Smooth muscle cell (in vitro differentiated cells): ENCODE measurements around the gene CCDC85C. TPM values are rescaled to one million over a fixed set of nuclear protein-coding genes. Genes with fewer than 3 reads are reported as not detected.

Source experiments
- DNase-seq: peaks from one replicate; lab custom pipeline; 2025; ENCODE audit not compliant: unreplicated experiment; lab: John Stamatoyannopoulos, UW
- H2AFZ ChIP-seq: fragments of 200-600 bp; sonication (generic); 2 replicates; pipeline ENCODE4 v1.6.0; 2016; ENCODE audit warnings: antibody characterized with exemption, low read depth, mild to moderate bottlenecking
- H3F3A ChIP-seq: fragments of 200-600 bp; sonication (generic); 2 replicates; pipeline ENCODE4 v1.6.0; 2017; ENCODE audit warnings: antibody characterized with exemption, low read depth
- H3K27ac ChIP-seq: fragments of 200-600 bp; sonication (generic); 2 replicates; pipeline ENCODE4 v1.5.1; 2016; ENCODE audit warnings: low read depth, mild to moderate bottlenecking
- H3K27me3 ChIP-seq: fragments of 200-600 bp; sonication (generic); 2 replicates; pipeline ENCODE4 v1.6.1; 2016; ENCODE audit warnings: low read depth, mild to moderate bottlenecking
- H3K36me3 ChIP-seq: fragments of 200-600 bp; sonication (generic); 2 replicates; pipeline ENCODE4 v1.5.1; 2016; ENCODE audit warnings: low read depth
- H3K4me1 ChIP-seq: fragments of 200-600 bp; sonication (generic); 2 replicates; pipeline ENCODE4 v1.5.1; 2016; ENCODE audit warnings: low read depth
- H3K4me2 ChIP-seq: fragments of 200-600 bp; sonication (generic); 2 replicates; pipeline ENCODE4 v1.6.0; 2016; ENCODE audit warnings: mild to moderate bottlenecking
- H3K4me3 ChIP-seq: fragments of 200-600 bp; sonication (generic); 2 replicates; pipeline ENCODE4 v1.5.1; 2016; ENCODE audit warnings: mild to moderate bottlenecking
- H3K79me2 ChIP-seq: fragments of 200-600 bp; sonication (generic); 2 replicates; pipeline ENCODE4 v1.6.0; 2016; ENCODE audit warnings: low read depth, mild to moderate bottlenecking
- H3K9ac ChIP-seq: fragments of 200-600 bp; sonication (generic); 2 replicates; pipeline ENCODE4 v1.6.0; 2016; ENCODE audit warnings: low read depth
- H3K9me3 ChIP-seq: fragments of 200-600 bp; sonication (generic); replicated peaks from 2 replicates; pipeline ENCODE4 v1.5.1; 2016; ENCODE audit warnings: low read depth
- H4K20me1 ChIP-seq: fragments of 200-600 bp; sonication (generic); 2 replicates; pipeline ENCODE4 v1.6.0; 2016; ENCODE audit warnings: low read depth
- WGBS: methylation state at CpG from one replicate; pipeline ENCODE4 v1.1.7; 2016; ENCODE audit warnings: low lambda C conversion rate; 5-methylcytosine and 5-hydroxymethylcytosine counted together
- polyA plus RNA-seq: library from polyadenylated mRNA; unstranded; fragments of >200 nt; fragmentation: Nextera tagmentation; extraction: Ambion mirVana; gene quantifications from 2 replicates; pipeline ENCODE4 v1.2.1, GENCODE V29; 2016
- total RNA-seq: library from RNA; depleted of rRNA; stranded (reverse); fragments of >200 nt; gene quantifications from 2 replicates; pipeline ENCODE4 v1.2.3, GENCODE V29; 2014
- TF ChIP-seq, protein P1 (sequence below): fragments of 200-600 bp; sonication (generic); IDR thresholded peaks from 2 replicates; pipeline ENCODE4 v1.5.1; 2017; ENCODE audit warnings: borderline replicate concordance, mild to moderate bottlenecking, antibody characterized with exemption; ENCODE audit not compliant: insufficient read depth, poor library complexity, severe bottlenecking

The CCDC85C gene
- total and polyA plus RNA-seq, 2 experiments from 2014 or later, result 4.0 to 6.5 TPM

DNA sequence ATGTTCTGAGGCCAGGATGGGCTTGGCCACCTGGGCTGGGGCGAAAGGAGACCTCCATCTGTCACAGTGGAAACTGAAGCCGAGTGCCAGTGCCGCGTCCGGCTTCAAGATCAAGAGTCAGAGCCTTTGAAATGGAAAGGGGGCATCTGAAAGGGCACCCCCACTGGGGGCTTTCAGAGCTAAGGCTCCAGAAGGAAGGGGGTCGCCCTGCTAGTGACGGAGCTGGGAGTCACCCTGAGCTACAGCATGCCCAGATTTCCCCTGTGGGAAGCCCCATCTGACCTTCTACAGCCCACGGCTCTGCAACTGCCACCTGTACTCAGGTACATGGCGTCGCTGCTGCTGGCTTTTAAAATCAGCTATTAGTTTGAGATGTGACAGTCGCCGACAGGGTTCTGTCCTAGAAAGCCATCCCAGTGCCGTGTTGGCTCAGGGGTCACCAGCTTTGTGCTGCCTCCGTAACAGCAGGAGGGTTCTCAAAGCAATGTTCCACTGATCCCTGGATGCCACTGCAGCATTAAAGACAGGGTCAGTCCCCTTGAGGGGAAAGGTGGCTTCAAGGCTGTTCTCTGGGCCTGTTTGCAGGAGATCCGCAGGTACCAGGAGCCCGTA is 91.3 kb downstream of the CCDC85C start:
- TF ChIP-seq, protein P1, sequence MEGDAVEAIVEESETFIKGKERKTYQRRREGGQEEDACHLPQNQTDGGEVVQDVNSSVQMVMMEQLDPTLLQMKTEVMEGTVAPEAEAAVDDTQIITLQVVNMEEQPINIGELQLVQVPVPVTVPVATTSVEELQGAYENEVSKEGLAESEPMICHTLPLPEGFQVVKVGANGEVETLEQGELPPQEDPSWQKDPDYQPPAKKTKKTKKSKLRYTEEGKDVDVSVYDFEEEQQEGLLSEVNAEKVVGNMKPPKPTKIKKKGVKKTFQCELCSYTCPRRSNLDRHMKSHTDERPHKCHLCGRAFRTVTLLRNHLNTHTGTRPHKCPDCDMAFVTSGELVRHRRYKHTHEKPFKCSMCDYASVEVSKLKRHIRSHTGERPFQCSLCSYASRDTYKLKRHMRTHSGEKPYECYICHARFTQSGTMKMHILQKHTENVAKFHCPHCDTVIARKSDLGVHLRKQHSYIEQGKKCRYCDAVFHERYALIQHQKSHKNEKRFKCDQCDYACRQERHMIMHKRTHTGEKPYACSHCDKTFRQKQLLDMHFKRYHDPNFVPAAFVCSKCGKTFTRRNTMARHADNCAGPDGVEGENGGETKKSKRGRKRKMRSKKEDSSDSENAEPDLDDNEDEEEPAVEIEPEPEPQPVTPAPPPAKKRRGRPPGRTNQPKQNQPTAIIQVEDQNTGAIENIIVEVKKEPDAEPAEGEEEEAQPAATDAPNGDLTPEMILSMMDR, result no peak
- peaks cover 35% of the 10 kb centered on the region for H4K20me1 ChIP-seq
- WGBS, result 95% methylated on average over 16 of the region's 16 CpGs
- H3K4me1 ChIP-seq, result no peaks in the 10 kb centered on the region
- no peak overlapping the region for H2AFZ ChIP-seq
- no peak overlapping the region for H3K4me3 ChIP-seq
- peaks cover 8% of the 10 kb centered on the region for H3F3A ChIP-seq
- no peak overlapping the region for H3K4me2 ChIP-seq
- H3K79me2 ChIP-seq, result no peaks in the 10 kb centered on the region
- H3K9me3 ChIP-seq, result no peaks in the 10 kb centered on the region
- DNase-seq, result no peak
- H3K36me3 ChIP-seq, result no peaks in the 10 kb centered on the region
- H3K9ac ChIP-seq, result no peak overlapping the region
- no peak overlapping the region for H3K27ac ChIP-seq
- H3K27me3 ChIP-seq, result no peaks in the 10 kb centered on the region

DNA sequence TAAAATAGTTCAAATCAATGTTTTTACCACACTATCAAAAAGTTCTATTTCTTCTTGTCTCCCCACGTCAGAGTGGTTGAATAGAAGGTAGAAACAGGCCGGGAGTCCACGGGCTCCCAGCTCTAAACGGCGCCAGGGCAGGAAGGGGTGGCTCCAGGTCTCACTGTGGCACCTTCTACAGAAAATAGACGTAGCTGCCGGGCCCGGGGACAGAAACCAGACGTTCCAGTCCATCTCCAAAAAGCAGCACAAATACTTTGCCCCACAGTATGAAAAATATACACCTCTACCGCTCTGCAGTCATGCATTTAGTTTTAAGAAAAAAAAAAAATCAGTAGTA is 91.9 kb downstream of the CCDC85C start:
- peaks cover 29% of the 10 kb centered on the region for H4K20me1 ChIP-seq
- TF ChIP-seq, protein P1, result no peak
- no peak overlapping the region for H3K4me2 ChIP-seq
- WGBS, result 94% methylated on average over 10 of the region's 10 CpGs
- H2AFZ ChIP-seq, result no peak overlapping the region
- no peaks in the 10 kb centered on the region for H3K4me1 ChIP-seq
- H3F3A ChIP-seq, result peaks cover 8% of the 10 kb centered on the region
- no peak overlapping the region for H3K9ac ChIP-seq
- H3K79me2 ChIP-seq, result no peaks in the 10 kb centered on the region
- H3K36me3 ChIP-seq, result no peaks in the 10 kb centered on the region
- H3K27ac ChIP-seq, result peak overlapping the region; percentile 7
- DNase-seq, result no peak
- no peaks in the 10 kb centered on the region for H3K9me3 ChIP-seq
- no peak overlapping the region for H3K4me3 ChIP-seq
- H3K27me3 ChIP-seq, result no peaks in the 10 kb centered on the region

DNA sequence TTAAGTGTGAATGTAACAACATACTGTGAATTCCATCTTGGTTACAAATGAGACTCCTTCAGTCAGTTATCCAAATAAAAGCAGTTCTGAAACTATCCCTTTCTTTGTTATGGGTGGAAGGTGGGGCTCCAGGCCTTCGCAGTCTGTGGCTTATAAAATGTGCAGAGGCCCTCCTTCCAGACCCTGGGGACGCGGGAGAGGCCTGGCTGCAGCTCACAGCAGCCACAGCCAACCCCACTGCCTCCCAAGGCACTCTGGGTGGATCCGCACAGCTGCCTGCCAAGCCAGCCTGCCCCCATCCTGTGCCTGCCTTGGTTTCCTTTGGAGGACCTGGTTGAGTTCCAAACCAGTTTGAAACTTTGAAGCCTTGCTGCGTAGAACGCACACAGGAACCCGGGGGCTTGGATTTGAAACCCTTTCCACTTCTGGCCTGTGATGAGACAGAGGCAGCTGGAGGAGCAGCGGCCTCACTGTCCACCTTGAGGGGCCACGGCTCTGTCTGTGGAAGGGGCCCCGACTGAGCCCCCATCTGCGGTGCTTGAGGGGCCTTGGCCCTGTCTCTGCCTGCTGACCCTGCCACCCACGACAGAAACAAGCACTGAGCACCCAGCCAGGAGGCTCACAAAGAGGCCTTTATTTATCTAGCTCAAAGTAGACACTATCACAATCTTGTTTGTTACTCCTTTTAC is 92.4 kb downstream of the CCDC85C start:
- no peak overlapping the region for H3K4me3 ChIP-seq
- WGBS, result 89% methylated on average over 12 of the region's 12 CpGs
- peaks cover 3% of the 10 kb centered on the region for H3K36me3 ChIP-seq
- H3K4me2 ChIP-seq, result no peak overlapping the region
- peaks cover 29% of the 10 kb centered on the region for H4K20me1 ChIP-seq
- DNase-seq, result no peak
- peak overlapping the region; percentile 7 for H3K27ac ChIP-seq
- H3K27me3 ChIP-seq, result no peaks in the 10 kb centered on the region
- H3F3A ChIP-seq, result peaks cover 8% of the 10 kb centered on the region
- H3K9ac ChIP-seq, result no peak overlapping the region
- H2AFZ ChIP-seq, result no peak overlapping the region
- H3K4me1 ChIP-seq, result no peaks in the 10 kb centered on the region
- H3K79me2 ChIP-seq, result no peaks in the 10 kb centered on the region
- no peaks in the 10 kb centered on the region for H3K9me3 ChIP-seq
- TF ChIP-seq, protein P1, result no peak
